Sigmoid colon (tissue), 7 donors: Measurements from ENCODE around the gene USP9X. TPM values are rescaled to one million over a fixed set of nuclear protein-coding genes. Genes with fewer than 3 reads are reported as not detected.
"Not testable (repeated sequence)": the region's sequence is repeated elsewhere in the genome, so short reads cannot be mapped to it uniquely, and the experiment has no call there.

Source experiments
- DNase-seq: peaks from one replicate; pipeline ENCODE4 v3.0.0-alpha.2; 2019
- H3K27ac ChIP-seq, 4 donors: fragments of 200-600 bp; sonication (generic); one replicate each; pipeline ENCODE4 v1.5.1; 2016 to 2019; ENCODE audit warnings: mild to moderate bottlenecking in 1 of 4
- H3K27me3 ChIP-seq, 3 donors: fragments of 200-600 bp; sonication (generic); one replicate each; pipeline ENCODE4 v1.5.1; 2019; ENCODE audit warnings: mild to moderate bottlenecking in 1 of 3
- H3K36me3 ChIP-seq, 4 donors: fragments of 200-600 bp; sonication (generic); one replicate each; pipeline ENCODE4 v1.5.1; 2016 to 2019
- H3K4me1 ChIP-seq, 4 donors: fragments of 200-600 bp; sonication (generic); one replicate each; pipeline ENCODE4 v1.5.1; 2017 to 2019
- H3K4me3 ChIP-seq, 4 donors: fragments of 200-600 bp; sonication (generic); one replicate each; pipeline ENCODE4 v1.5.1; 2017 to 2019; ENCODE audit warnings: mild to moderate bottlenecking in 2 of 4, moderate library complexity in 1 of 4
- H3K9me3 ChIP-seq, 4 donors: fragments of 200-600 bp in 3 of 4; sonication (generic) in 3 of 4; one replicate each; pipeline versions ENCODE4 v1.5.1 to v1.6.1; 2013 to 2019
- EP300 ChIP-seq, 4 donors: sonication (generic); formaldehyde crosslinking; IDR thresholded peaks; one replicate each; pipeline ENCODE4 v1.6.1; 2017; ENCODE audit warnings: antibody characterized with exemption in 4 of 4
- POLR2A ChIP-seq, 2 donors: fragments of 450-650 bp; IDR thresholded peaks; one replicate each; pipeline ENCODE4 v1.6.1; 2016; ENCODE audit warnings: antibody characterized with exemption in 2 of 2, mild to moderate bottlenecking in 2 of 2, moderate library complexity in 2 of 2
- POLR2AphosphoS5 ChIP-seq, 4 donors: sonication (generic); formaldehyde crosslinking; IDR thresholded peaks; one replicate each; pipeline ENCODE4 v1.6.1; 2017; ENCODE audit warnings: antibody characterized with exemption in 4 of 4
- WGBS, 2 donors: extraction: QIAGEN DNeasy Blood & Tissue Kit; methylation state at CpG; one replicate each; pipeline ENCODE4 v1.1.7; 2013; 5-methylcytosine and 5-hydroxymethylcytosine counted together
- intact Hi-C: fragments of 100-400 bp; cut with DNase I; formaldehyde crosslinking; loops from one replicate; pipeline ENCODE4 v1.15.1; 2023
- polyA plus RNA-seq, 3 donors: library from polyadenylated mRNA; stranded (reverse); fragments of 200-250 nt; gene quantifications; one replicate each; pipeline ENCODE4 v1.2.3, GENCODE V29; 2013
- total RNA-seq, 4 donors: library from RNA; depleted of rRNA; stranded (reverse); fragments of >200 nt; gene quantifications; one replicate each; pipeline ENCODE4 v1.1.0, GENCODE V29; 2016
- TF ChIP-seq, protein P1 (sequence below), 4 experiments: fragments of 450-650 bp in 3 of 4; fragments of 200-600 bp in 1 of 4; IDR thresholded peaks; one replicate each; pipeline ENCODE4 v1.5.1; 2016 to 2019; ENCODE audit warnings: antibody characterized with exemption in 4 of 4, mild to moderate bottlenecking in 3 of 4, moderate library complexity in 2 of 4
- donor health status: healthy with polysubstance abuse.
- donor health status: Bipolar disorder and iron deficiency.
- donor health status: healthy.

USP9X gene
- total and polyA plus RNA-seq, 7 donors: 9.6 to 84.5 (median 64.3) TPM

DNA sequence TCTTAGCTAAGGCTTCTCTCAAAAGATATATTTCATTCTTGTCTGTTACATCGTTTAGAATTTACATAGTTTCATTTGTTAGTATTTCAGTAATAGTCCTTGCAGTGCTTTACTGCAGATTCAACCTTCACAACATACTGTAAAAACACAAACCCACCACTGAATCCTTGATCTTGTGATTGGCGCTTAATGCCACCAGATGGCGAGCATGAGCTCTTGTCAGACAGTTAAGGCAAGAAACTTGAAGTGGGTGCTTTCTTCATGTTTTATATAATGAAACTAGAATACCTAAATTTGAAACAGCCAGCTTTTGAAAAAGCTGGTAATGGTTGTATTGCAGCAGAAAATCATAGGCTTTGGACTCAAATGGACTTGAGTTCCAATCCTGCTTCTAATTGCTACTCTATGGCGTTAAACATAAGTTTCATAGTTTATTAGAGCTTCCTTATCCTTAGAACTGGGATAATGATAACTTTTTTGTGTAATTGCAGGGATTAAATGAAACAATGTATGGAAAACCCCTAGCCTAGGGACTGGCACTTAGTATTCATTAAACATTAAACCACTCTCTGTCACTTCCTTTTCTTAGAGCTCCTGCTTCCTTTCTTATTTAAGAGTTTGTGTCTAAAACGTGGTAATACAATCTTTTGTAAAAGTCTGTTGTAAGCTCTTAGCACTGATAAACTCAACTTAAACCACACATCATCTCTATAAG, 95.1 kb downstream of the USP9X start:
- Histone ChIP-seq H3K9me3 (no peaks in the 10 kb centered on the region), H3K4me1 (peaks cover 0 to 7% (median 0%) of the 10 kb centered on the region in 4 donors), H3K4me3 (no peak overlapping the region), H3K27me3 (no peaks in the 10 kb centered on the region), H3K36me3 (peaks cover 0 to 8% (median 3%) of the 10 kb centered on the region in 4 donors), H3K27ac (no peak overlapping the region)
- intact Hi-C loops: loop anchor here (5.0 kb wide), 1 partner anchor 528 kb away; no protein-coding TSS in a partner anchor
- no peak for DNase-seq
- WGBS, 2 donors: 15 to 17% methylated on average over 5 of the region's 5 CpGs
- no peak for TF ChIP-seq EP300 (IDR thresholded peaks at IDR 0.05)
- TF ChIP-seq, protein P1, sequence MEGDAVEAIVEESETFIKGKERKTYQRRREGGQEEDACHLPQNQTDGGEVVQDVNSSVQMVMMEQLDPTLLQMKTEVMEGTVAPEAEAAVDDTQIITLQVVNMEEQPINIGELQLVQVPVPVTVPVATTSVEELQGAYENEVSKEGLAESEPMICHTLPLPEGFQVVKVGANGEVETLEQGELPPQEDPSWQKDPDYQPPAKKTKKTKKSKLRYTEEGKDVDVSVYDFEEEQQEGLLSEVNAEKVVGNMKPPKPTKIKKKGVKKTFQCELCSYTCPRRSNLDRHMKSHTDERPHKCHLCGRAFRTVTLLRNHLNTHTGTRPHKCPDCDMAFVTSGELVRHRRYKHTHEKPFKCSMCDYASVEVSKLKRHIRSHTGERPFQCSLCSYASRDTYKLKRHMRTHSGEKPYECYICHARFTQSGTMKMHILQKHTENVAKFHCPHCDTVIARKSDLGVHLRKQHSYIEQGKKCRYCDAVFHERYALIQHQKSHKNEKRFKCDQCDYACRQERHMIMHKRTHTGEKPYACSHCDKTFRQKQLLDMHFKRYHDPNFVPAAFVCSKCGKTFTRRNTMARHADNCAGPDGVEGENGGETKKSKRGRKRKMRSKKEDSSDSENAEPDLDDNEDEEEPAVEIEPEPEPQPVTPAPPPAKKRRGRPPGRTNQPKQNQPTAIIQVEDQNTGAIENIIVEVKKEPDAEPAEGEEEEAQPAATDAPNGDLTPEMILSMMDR (IDR thresholded peaks at IDR 0.05): peak; percentile 8 to 47 (median 30)

DNA sequence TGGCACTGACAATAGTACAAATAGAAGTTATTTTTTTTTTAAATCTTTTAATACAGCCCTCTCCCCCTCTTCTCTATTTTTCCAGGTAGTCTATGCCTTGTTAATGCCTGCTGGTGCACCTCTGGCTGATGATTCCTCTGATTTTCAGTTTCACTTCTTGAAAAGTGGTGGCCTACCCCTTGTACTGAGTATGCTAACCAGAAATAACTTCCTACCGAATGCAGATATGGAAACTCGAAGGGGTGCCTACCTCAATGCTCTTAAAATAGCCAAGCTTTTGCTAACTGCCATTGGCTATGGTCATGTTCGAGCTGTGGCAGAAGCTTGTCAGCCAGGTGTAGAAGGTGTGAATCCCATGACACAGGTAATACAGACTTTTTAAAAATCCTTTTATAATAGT, 99.1 kb downstream of the USP9X start:
- H3K4me3 ChIP-seq: no peak overlapping the region
- 60 to 85% methylated on average over 3 of the region's 3 CpGs for WGBS, 2 donors
- H3K4me1 ChIP-seq: peaks cover 0 to 7% (median 0%) of the 10 kb centered on the region in 4 donors
- DNase-seq: no peak
- intact Hi-C loops: loop anchor here (5.0 kb wide), 1 partner anchor 532 kb away; no protein-coding TSS in a partner anchor
- no peaks in the 10 kb centered on the region for H3K9me3 ChIP-seq
- H3K27ac ChIP-seq: no peak overlapping the region
- TF ChIP-seq, protein P1 (IDR thresholded peaks at IDR 0.05): no peak
- TF ChIP-seq POLR2AphosphoS5 (IDR thresholded peaks at IDR 0.05): no peak
- TF ChIP-seq POLR2A (IDR thresholded peaks at IDR 0.05): no peak
- TF ChIP-seq EP300 (IDR thresholded peaks at IDR 0.05): no peak
- H3K27me3 ChIP-seq: no peaks in the 10 kb centered on the region
- H3K36me3 ChIP-seq: peaks cover 0 to 8% (median 6%) of the 10 kb centered on the region in 4 donors

DNA sequence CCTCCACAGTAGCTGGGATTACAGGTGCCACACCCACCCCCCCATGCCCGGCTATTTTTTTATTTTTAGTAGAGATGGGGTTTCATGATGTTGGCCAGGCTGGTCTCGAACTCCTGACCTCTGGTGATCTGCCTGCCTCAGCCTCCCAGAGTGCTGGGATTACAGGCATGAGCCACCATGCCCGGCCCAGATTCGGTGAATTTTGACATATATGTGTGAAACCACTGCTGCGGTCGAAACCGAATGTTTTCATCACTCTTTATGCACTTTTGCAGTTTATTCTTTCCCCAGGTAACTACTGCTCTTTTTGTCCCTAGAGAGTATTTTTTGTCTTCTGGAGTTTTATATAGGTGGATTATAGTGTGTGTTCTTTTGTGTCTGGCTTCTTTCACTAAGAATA, 101.7 kb downstream of the USP9X start:
- H3K9me3 ChIP-seq, H3K27ac ChIP-seq, DNase-seq, intact Hi-C loops, H3K4me1 ChIP-seq, H3K4me3 ChIP-seq, H3K27me3 ChIP-seq: not testable (repeated sequence)
- H3K36me3 ChIP-seq: peaks cover 0 to 22% (median 7%) of the 10 kb centered on the region in 4 donors
- WGBS, 2 donors: 93 to 95% methylated on average over 7 of the region's 7 CpGs

DNA sequence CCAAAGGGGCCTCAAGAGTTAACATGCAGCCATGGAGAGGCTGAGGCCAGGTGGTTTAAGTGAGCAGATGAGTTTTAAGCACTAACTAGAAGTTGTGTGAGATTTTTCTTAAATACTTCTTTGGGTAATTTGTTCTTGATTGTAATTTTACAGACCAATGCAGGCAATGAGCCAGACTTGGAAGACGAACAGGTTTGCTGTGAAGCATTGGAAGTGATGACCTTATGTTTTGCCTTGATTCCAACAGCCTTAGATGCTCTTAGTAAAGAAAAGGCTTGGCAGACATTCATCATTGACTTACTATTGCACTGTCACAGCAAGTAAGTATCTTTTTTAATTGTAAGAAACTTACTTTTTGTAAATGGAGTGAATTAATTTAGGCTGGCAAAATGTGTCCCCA, 103.9 kb downstream of the USP9X start:
- H3K27ac ChIP-seq: no peak overlapping the region
- 68 to 83% methylated on average over 1 of the region's 1 CpG for WGBS, 2 donors
- DNase-seq: no peak
- H3K4me1 ChIP-seq: no peaks in the 10 kb centered on the region
- peaks cover 0 to 23% (median 6%) of the 10 kb centered on the region in 4 donors for H3K36me3 ChIP-seq
- TF ChIP-seq EP300 (IDR thresholded peaks at IDR 0.05) (no peak), POLR2A (IDR thresholded peaks at IDR 0.05) (no peak), POLR2AphosphoS5 (IDR thresholded peaks at IDR 0.05) (no peak)
- TF ChIP-seq, protein P1 (IDR thresholded peaks at IDR 0.05): no peak
- no peaks in the 10 kb centered on the region for H3K9me3 ChIP-seq
- intact Hi-C loops: no loop called here
- no peak overlapping the region for H3K4me3 ChIP-seq
- H3K27me3 ChIP-seq: no peaks in the 10 kb centered on the region

DNA sequence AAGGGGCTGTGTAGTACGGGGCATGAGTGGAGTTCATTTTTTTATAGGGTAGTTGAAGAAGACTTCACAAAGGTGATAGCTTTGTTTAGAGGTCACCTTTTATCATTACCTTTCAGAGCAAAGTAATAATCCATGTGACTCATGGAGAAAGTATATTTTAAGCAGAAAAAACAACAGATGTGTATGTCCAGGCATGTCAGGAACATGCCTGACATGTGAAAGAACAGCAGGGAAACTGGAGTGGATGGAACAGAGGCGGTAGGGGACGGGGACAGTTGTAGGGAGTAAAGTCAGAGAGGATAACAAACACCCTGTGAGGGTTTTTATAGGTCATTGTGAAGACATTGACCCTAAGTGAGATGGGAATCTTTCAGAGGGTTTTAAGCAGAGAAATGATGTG, 107.6 kb downstream of the USP9X start:
- Histone ChIP-seq H3K9me3 (no peaks in the 10 kb centered on the region), H3K27me3 (no peaks in the 10 kb centered on the region), H3K27ac (no peak overlapping the region), H3K4me3 (no peak overlapping the region), H3K36me3 (peaks cover 0 to 27% (median 0%) of the 10 kb centered on the region in 4 donors), H3K4me1 (no peaks in the 10 kb centered on the region)
- WGBS, 2 donors: 96 to 98% methylated on average over 3 of the region's 3 CpGs
- TF ChIP-seq EP300 (IDR thresholded peaks at IDR 0.05) (no peak), POLR2A (IDR thresholded peaks at IDR 0.05) (no peak), POLR2AphosphoS5 (IDR thresholded peaks at IDR 0.05) (no peak)
- TF ChIP-seq, protein P1 (IDR thresholded peaks at IDR 0.05): no peak
- DNase-seq: no peak
- intact Hi-C loops: no loop called here
